Prostate gland (tissue), 2 donors: ENCODE results near the gene SBK2.

ENCODE experiments used
- POLR2AphosphoS5 ChIP-seq: sonication (generic); formaldehyde crosslinking; IDR thresholded peaks from one replicate; pipeline ENCODE4 v1.6.1; 2017; ENCODE audit warnings: antibody characterized with exemption
- TF ChIP-seq, protein P1 (sequence below), 4 experiments: fragments of 200-600 bp in 2 of 4; fragments of 450-650 bp in 2 of 4; sonication (generic) in 2 of 4; IDR thresholded peaks; 1 replicate in 3 of 4; 2 replicates in 1 of 4; pipeline ENCODE4 v1.5.1; 2016 to 2019; ENCODE audit warnings: antibody characterized with exemption in 4 of 4, mild to moderate bottlenecking in 2 of 4, moderate library complexity in 2 of 4

DNA sequence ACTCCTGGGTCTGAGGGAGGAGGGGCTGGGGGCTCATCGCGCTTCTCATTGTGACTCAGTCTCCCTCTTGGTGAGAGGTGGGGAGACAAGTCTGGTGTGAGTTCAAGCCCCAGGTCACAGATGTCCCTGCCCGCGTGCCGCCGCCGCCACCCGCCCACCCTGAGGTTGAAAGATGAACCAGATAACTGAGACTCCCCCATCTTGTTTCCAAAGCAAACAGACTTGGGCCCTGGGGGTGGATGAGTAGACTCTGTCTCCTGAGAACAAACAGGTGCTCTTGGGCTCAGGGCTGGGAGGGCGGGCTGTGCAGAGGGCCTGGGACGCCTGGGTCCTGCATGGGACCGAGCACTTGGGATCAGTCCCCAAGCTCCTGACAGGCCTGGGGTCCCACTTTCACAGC, 567 bp downstream of the SBK2 start:
- TF ChIP-seq, protein P1, sequence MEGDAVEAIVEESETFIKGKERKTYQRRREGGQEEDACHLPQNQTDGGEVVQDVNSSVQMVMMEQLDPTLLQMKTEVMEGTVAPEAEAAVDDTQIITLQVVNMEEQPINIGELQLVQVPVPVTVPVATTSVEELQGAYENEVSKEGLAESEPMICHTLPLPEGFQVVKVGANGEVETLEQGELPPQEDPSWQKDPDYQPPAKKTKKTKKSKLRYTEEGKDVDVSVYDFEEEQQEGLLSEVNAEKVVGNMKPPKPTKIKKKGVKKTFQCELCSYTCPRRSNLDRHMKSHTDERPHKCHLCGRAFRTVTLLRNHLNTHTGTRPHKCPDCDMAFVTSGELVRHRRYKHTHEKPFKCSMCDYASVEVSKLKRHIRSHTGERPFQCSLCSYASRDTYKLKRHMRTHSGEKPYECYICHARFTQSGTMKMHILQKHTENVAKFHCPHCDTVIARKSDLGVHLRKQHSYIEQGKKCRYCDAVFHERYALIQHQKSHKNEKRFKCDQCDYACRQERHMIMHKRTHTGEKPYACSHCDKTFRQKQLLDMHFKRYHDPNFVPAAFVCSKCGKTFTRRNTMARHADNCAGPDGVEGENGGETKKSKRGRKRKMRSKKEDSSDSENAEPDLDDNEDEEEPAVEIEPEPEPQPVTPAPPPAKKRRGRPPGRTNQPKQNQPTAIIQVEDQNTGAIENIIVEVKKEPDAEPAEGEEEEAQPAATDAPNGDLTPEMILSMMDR (IDR thresholded peaks at IDR 0.05) = no peak
- no peak for TF ChIP-seq POLR2AphosphoS5
